Ammon's horn (tissue), 1 donor: ENCODE measurements around the gene PDCD5.
"Not testable (repeated sequence)": the region's sequence is repeated elsewhere in the genome, so short reads cannot be mapped to it uniquely, and the experiment has no call there.

Experiments
- DNase-seq: peaks from one replicate; pipeline ENCODE4 v3.0.0-alpha.2; 2016; ENCODE audit warnings: low spot score

The PDCD5 gene, protein sequence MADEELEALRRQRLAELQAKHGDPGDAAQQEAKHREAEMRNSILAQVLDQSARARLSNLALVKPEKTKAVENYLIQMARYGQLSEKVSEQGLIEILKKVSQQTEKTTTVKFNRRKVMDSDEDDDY

DNA sequence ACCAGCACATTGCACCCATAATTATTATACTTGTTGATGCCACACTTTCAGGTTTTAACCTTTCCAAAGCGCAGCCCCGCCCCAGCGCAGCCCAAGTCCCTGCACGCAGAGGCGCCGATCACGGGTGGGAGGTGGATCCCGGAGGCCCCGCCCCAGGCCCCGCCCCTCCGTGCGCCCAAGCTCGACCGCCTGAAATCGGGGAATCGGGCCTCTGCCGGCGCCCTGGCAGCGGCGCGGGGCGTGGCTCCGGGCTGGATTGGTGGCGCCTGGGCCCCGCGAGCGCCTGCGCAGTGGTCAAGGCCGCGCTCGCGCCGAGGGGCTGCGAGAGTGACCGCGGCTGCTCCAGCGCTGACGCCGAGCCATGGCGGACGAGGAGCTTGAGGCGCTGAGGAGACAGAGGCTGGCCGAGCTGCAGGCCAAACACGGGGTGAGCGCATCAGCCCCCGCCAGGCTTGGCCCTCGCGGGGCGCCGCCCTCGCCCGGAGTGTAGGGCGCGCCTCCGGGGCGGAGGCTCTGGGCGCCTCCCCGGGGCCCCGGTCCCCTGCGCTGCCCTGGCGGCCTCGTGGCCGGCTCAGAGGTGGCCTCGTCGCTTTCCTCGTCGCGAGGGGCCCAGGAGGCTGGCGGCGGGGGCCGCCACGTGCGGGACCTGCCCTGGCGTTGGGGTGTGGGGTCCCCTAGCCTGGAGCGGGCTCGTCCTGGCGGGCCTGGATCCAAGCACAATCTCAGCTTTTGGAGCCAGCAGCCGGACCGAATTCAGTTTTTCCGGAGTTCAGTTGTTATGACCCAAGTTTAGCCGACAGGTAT is at the start of gene PDCD5:
PDCD5 (plus strand) TSS at position 290 of the 804 bp plus-strand sequence; CDS start at position 362, 72 bp downstream.
- peak; percentile 96 for DNase-seq

DNA sequence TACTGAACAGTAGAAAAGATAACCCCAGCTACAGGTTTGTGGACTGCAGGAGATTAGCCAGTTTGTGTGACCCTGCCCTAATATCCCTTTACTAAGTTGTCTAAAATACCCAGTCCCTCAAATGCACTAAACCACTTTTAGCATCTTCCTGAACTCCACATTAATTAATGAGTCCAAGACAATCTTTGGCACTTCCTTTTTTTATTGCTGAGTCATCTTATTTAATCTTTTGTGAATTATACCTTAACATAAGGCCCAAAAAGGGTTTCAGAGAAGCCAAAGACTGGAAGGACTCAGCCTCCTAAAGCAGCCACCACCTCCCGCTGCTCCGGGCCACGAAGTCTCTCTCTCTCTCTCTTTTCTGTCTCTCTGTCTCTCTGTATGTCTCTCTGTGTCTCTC is 48.8 kb upstream of the PDCD5 start:
- DNase-seq: no peak

DNA sequence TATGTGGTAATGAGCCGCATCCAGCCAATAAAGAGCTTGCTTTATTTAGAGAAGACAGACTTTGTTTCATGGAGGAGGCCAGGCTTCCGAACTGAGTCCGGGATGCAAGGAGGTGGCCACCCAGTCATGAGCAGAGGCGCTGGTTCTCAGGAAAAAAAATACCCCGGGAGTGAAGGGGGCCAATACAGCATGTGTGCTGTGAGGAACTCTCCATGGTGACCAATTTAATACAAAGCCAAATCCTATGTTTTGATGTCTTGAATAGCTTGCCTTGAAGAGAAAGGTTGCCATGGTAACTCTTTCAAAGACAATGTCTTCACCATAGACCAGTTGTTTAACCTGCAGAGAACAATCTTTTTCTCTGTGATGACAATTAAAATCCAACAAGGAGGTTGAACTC is 43.4 kb upstream of the PDCD5 start:
- no peak for DNase-seq

DNA sequence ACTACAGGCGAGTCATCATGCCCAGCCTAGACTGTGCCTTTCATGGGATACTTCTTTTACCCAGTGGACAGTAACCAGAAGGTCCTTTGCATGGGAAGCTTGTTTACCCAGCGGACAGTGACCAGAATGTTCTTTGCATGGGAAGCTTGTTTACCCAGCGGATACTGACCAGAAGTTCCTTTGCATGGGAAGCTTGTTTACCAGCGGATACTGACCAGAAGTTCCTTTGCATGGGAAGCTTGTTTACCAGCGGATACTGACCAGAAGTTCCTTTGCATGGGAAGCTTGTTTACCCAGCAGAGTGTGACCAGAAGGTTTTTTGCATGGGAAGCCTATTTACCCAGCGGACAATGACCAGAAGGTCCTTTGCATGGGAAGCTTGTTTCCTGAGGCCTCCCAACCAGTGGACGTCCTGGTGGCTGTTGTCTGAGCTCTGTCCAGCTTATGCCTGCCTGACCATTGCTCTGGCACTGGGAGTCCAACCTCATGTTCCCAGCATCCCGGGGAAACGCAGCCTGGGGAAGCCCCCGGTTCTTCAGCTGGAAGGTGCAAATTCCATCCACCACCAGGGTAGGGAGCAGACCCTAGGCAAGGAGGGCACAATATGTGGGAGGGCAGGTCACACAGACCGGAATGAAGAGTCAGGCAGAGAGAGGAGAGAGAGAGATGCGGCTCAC is 41.6 kb upstream of the PDCD5 start:
- no peak for DNase-seq

DNA sequence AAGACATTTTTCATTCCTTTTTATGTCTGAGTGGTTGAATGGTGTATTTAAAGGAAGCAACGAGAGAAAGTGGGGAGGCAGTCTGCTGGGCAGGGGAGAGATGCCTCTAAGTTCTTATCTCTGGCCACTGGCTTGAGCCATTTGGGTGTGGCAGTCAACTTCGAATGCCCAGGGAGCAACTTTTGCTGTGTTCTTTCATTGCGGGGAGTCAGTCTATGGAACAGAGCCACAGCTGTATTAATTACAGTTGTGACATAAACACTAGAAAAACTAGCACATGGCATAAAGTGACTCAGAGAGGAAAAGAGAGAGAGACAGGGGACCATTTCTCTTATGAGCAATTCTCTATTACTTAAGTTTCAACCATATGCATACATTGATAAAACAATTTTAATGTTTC is 40.4 kb upstream of the PDCD5 start:
- no peak for DNase-seq

DNA sequence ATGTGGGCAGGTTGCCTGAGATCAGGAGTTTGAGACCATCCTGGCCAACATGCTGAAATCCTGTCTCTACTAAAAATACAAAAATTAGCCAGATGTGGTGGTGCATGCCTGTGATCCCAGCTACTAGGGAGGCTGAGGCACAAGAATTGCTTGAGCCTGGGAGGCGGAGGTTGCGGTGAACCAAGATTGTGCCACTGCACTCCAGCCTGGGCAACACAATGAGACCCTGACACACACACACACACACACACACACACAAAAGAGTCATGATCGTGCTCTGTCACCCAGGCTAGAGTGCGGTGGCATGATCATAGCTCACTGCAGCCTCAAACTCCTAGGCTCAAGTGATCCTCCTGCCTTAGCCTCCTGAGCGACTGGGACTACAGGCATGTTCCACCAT is 39.6 kb upstream of the PDCD5 start:
- not testable (repeated sequence) for DNase-seq

DNA sequence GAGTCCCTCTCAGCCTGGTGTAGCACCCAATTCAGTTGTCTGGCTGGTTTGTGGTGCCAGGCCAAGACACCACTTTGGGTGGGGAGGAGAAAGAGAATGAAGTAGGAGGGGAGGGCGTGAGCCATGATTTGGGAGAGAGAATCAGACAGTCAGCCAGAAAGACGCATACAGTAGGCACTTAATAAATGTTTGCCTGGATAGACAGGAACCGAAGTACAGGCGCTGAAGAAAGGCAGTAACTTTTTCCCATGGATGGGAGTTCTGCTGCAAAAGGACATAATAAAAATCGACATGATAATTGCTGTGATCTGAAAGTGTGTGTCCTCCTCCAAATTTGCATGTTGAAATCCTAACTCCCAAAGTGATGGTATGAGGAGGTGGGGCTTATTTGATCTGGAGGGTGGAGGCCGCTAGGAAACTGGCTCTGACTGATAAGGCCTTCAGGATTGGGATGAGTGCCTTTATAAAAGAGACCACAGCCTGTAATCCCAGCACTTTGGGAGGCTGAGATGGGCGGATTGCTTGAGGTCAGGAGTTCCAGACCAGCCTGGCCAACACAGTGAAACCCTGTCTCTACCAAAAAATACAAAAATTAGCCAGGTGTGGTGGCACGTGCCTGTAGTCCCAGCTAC is 38.4 kb upstream of the PDCD5 start:
- no peak for DNase-seq

DNA sequence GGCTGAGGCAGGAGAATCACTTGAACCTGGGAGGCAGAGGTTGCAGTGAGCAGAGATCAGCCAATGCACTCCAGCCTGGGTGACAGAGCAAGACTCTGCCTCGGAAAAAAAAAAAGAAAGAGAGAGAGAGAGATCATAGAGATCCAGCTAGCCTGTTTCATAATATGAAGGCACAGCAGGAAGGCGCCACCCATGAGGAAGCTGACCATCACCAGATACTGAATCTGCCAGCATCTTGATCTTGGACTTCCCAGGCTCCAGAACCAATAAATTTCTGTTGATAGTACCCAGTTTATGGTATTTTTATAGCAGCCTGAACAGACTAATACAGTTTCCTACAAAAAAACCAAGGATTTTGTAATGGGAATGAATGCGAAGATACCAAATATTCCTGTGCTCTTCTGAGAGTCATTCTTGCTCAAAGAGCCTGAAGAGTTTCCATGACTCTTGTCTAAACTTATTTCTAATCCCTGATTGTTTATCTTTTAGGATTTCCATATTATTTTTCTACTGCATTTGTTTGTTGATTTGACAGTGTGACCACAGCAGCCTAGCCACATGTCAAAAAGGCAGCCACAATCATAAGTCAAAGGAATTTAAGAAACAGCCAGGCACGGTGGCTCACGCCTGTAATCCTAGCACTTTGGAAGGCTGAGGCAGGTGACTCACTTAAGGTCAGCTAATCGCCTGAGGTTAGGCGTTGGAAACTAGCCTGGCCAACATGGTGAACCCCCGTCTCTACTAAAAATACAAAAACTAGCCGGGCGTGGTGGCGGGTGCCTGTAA is 37.7 kb upstream of the PDCD5 start:
- DNase-seq: no peak

DNA sequence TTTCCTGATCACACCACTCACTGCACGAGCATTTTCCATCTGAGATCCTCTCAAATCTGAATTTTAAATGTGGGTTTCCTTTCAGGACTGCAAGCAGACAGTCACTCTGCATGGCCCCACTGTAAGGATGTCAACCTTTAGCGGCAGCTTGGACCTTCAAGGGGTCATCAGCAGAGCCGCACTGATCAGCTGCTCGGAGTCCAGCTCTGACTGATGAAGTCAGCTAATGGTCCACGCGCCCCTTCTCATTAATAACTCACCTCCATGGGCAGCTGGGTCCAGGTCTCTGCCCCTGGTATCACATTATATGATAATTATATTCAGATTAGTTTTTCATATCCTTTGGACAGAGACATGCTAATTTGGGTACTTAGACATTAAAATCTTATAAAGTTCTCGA is 36.1 kb upstream of the PDCD5 start:
- DNase-seq: no peak

DNA sequence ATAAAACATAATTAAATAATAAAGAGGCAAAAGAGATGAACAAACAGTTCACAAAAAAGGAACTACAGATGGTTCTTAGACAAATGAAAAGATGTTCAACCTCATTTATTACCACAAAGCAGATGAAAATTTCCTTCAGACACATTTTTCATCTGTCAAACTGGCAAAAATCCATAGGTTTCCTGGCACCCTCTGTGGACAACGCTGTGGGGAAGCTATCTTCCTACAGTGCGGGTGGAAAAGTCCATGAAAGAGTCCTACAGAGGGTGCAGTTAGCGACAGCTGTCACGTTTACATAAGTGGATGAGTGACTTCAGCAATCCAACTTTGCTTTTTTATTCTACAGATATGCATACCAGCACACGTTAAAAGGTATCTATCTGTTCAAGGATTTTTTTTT is 30.3 kb upstream of the PDCD5 start:
- DNase-seq: peak; percentile 42

DNA sequence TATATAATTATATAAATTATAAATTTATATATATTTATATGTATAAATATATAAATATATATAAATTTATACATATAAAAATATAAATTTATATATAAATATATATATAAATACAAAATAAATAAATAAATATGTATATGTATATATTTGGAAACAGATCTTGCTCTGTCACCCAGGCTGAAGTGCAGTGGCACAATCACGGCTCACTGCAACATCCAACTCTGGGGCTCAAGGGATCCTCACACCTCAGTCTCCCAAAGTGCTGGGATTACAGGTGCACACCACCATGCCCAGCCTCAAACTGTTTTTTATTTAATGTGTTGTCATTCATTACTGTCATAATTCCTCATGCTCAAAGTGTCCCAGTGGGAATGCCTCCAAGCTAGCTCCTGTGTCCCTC is 25.2 kb upstream of the PDCD5 start:
- DNase-seq: no peak

DNA sequence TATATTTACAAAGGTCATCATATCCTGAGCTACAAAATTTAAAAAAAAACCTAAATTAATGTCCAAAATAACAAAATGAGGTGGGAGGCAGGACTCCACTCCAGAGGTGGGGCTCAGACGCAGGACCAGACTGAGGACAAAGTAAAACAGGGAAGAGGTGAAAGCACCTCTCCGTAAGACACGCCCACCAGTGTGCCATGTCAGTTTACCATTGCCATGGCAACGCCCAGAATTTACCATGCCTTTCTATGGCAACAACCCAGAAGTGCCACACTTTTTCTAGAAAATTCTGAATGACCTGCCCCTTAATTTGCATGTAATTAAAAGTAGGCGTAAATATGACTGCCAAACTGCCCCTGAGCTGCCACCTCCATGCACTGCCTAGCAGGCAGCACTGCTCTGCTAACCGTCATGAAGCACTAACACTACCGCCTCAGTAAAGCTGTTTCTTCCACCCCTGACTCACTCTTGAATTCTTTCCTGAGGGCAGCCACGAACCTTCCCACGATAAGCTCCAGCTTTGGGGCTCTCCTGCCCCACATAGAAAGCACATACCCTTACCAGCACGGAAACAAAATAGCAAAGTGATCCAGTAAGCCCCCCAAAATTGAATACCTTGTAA is 22.3 kb upstream of the PDCD5 start:
- DNase-seq: no peak

DNA sequence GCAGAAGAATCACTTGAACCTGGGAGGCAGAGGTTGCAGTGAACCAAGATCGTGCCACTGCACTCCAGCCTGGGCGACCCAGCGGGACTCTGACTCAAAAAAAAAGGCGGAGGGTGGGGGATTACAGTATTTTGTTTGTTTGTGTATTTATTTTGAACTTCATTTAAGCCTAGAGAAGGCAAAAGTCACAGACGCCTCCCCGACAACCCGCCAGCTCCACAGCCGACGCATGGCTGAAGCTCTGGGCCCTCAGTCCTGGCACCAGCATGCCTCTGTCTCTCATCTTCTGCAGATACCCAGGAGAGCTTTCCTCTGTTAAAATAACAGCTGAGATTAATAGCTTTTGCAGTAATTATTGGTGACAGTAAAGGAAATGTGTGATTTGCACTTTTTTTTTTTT is 17.2 kb upstream of the PDCD5 start:
- DNase-seq: no peak

DNA sequence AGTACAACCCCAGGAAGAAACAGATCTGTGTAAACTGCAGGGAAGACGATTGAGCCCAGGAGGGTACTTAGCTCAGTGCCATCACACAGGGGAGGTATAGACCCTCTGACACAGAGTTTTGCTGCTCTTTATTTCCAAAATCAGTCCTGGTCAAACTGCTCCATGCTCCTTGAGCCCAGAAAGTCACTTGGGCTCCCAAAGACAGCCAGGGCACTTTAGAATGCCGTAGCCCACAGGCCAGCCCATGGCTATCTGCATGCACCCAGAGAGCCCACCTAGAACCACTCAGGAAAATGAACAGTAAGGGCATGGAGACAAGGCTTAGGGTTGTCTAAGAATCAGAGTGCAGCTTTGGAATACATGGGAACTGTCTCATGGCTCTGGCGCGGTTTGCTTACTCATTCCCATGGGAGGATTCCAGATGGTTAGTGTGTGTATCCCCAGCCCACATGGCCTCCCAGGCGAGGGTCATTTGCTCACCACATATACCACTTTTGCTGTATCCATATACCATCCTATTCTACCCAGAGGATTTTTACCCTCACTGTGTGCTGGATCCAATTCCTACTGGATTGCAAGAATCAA is 14.7 kb upstream of the PDCD5 start:
- DNase-seq: no peak

DNA sequence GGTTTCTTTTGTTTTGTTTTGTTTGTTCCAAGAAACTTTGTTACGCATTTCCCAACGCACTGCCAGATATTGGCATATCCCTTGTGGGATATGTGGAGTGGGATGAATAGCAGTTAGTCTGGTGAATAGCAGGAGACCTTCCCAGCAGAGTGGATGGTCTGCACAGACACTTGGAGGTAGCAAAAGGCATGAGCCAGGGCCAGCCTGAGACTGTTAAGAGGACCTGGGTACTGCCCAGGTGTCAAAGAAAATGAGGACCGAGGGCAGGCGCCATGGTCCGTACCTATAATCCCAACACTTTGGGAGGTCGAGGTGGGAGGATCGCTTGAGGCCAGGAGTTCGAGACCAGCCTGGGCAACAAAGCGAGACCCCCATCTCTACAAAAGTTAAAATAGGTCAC is 13.5 kb upstream of the PDCD5 start:
- no peak for DNase-seq

DNA sequence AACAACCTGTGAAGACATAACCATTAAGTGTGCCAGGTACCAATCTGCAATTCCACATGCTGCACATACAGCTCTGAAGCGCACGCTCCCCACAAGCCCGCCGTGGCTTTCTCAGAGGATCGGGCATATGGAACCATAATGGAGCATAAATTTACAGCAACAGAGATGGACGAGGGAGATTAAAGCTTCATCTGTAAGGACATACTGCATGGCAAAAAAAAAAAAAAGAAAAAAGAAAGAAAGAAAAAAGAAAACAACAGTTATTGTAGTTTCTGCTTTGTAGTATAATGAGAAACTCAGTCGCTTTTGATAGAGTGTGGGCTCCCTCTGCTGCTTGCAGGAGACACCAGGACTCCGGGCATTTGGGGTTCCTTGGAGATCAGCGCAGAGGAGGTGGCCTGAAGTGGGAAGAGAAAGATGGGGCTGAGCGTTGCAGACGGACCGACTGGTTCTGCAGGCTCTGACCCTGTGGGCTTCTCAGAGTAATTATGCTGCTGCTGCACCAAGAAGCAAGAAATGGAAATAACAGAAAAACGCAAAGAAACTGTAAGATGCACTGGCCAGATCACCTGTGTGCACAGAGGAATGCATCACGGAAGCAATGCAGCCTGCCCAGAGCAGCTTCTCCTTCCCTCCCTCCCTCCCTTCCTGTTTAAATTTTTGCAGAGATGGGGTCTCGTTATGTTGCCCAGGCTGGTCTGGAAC is 10.8 kb upstream of the PDCD5 start:
- DNase-seq: peak; percentile 74

DNA sequence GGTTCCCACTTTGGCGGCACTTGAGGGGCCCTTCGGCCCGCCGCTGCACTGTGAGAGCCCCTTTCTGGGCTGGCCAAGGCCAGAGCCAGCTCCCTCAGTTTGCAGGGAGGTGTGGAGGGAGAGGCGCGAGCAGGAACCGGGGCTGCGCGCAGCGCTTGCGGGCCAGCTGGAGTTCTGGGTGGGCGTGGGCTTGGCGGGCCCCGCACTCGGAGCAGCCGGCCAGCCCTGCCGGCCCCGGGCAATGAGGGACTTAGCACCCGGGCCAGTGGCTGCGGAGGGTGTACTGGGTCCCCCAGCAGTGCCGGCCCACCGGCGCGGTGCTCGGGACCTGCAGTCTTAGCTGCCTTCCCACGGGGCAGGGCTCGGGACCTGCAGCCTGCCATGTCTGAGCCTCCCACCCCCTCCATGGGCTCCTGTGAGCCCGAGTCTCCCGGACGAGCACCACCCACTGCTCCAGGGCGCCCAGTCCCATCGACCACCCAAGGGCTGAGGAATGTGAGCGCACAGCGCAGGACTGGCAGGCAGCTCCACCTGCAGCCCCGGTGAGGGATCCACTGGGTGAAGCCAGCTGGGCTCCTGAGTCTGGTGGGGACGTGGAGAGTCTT is 9.4 kb upstream of the PDCD5 start:
- not testable (repeated sequence) for DNase-seq

DNA sequence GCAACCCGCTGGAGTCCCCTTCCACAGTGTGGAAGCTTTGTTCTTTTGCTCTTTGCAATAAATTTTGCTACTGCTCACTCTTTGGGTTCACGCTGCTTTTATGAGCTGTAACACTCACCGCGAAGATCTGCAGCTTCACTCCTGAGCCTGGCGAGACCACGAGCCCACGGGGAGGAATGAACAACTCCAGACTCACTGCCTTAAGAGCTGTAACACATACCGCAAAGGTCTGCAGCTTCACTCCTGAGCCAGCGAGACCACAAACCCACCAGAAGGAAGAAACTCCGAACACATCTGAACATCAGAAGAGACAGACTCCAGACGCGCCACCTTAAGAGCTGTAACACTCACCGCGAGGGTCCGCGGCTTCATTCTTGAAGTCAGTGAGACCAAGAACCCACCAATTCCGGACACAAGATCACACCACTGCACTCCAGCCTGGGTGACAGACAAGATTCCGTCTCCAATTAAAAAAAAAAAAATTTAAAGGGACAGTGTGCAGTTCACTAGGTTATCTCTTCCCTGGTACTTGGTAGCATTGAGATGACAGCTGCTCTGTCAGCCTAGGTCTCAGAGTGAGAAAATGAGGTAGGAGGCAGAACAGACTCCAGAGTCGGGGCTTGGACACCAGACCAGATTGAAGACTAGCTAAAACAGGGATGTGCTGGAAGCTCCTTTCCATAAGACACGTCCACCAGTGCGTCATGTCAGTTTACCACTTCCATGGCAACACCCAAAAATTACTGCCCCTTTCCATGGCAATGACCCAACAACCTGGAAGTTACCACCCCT is 8.1 kb upstream of the PDCD5 start:
- DNase-seq: not testable (repeated sequence)

DNA sequence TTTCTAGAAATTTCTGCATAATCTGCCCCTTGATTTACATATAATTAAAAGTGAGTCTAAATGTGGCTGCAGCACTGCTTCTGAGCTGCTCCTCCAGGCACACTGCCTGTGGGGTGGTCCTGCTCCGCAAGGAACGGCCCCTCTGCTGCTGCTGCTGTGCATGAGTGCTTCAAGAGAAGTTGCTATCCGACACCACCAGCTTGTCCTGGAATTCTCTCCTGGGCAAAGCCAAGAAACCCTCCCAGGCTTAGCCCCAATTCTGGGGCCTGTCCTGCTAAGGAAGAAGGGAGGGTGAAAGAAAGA is 7.5 kb upstream of the PDCD5 start:
- no peak for DNase-seq

DNA sequence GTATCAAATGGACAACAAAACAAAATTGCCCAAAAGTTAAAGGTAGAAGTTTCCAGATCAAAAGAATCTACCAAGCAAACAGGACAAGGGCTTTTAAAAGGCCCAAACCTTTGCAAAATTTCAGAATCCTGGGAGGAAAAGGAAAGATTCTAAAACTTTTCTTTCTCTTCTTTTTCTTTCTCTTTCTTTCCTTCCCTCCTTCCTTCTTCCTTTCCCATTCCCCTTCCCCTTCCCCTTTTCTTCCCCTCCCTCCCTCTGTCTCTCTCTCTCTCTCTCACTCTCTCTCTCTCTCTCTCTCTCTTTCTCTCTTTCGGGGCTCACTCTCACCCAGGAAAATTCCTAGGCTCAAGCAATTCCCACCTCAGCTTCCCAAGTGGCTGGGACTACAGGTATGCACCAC is 4.2 kb upstream of the PDCD5 start:
- DNase-seq: no peak
